ENCODE measurements around the gene ERBB2. TPM values are rescaled to one million over a fixed set of nuclear protein-coding genes. Genes with fewer than 3 reads are reported as not detected.

The ERBB2 gene
- total and polyA plus RNA-seq, 2 of the 13 experiments (the other 11 are each of a cell fraction or from before 2014, with no cell fraction given): 57.7 to 64.1 TPM

- TF ChIP-seq BHLHE40 (IDR thresholded peaks at IDR 0.05; ENCODE audit: low read length) (no peak), ZBTB34 (CRISPR knock-in tag; IDR thresholded peaks at IDR 0.05) (no peak), MXD1 (CRISPR knock-in tag; IDR thresholded peaks at IDR 0.05) (peak; percentile 71; the same call in 1 of the 2 replicates), ZBTB4 (CRISPR knock-in tag; IDR thresholded peaks at IDR 0.05; ENCODE audit: borderline replicate concordance) (no peak), NFKB2 (CRISPR knock-in tag; IDR thresholded peaks at IDR 0.05; ENCODE audit: borderline replicate concordance) (peak; percentile 65; the same call in 1 of the 2 replicates), ZFP41 (CRISPR knock-in tag; IDR thresholded peaks at IDR 0.05; ENCODE audit: borderline replicate concordance) (no peak), ZNF563 (CRISPR knock-in tag; IDR thresholded peaks at IDR 0.05) (peak; percentile 79; the same call in 1 of the 2 replicates), ZNF878 (CRISPR knock-in tag; IDR thresholded peaks at IDR 0.05) (peak; percentile 69; the same call in 1 of the 2 replicates), FOXO1 (CRISPR knock-in tag; IDR thresholded peaks at IDR 0.05) (peak; percentile 95), ZNF644 (CRISPR knock-in tag; IDR thresholded peaks at IDR 0.05; ENCODE audit: low read depth) (no peak), TEAD3 (CRISPR knock-in tag; optimal IDR thresholded peaks at IDR 0.05; ENCODE audit: borderline replicate concordance) (peak; percentile 44), BRF2 (CRISPR knock-in tag; IDR thresholded peaks at IDR 0.05) (peak; percentile 40; the same call in 1 of the 2 replicates), HDAC6 (IDR thresholded peaks at IDR 0.05; ENCODE audit: low read depth, low read length) (no peak), ZNF343 (CRISPR knock-in tag; IDR thresholded peaks at IDR 0.05) (peak; percentile 30; the same call in 1 of the 2 replicates), RARA (CRISPR knock-in tag; IDR thresholded peaks at IDR 0.05) (peak; percentile 89), JUN (CRISPR knock-in tag; IDR thresholded peaks at IDR 0.05) (no peak), BCL6 (CRISPR knock-in tag; IDR thresholded peaks at IDR 0.05) (no peak; the same call in 1 of the 2 replicates), RXRA (CRISPR knock-in tag; IDR thresholded peaks at IDR 0.05) (peak; percentile 82), TAF1 (CRISPR knock-in tag; IDR thresholded peaks at IDR 0.05) (peak; percentile 72), ZBTB20 (CRISPR knock-in tag; IDR thresholded peaks at IDR 0.05; ENCODE audit: borderline replicate concordance, low read depth) (peak; percentile 89; the same call in 1 of the 2 replicates), HOXA5 (CRISPR knock-in tag; IDR thresholded peaks at IDR 0.05) (no peak; the same call in none of the 2 replicates), DR1 (CRISPR knock-in tag; IDR thresholded peaks at IDR 0.05) (peak; percentile 52; the same call in 1 of the 2 replicates), KDM1A (CRISPR knock-in tag; IDR thresholded peaks at IDR 0.05) (peak; percentile 43; the same call in 1 of the 2 replicates), ZBTB3 (CRISPR knock-in tag; IDR thresholded peaks at IDR 0.05; ENCODE audit: borderline replicate concordance, low read depth) (peak; percentile 19; the same call in 1 of the 2 replicates), BRD4 (CRISPR knock-in tag; IDR thresholded peaks at IDR 0.05) (peak; percentile 87)
Observed at GRCh38 chr17:39738983-39739884, 39.4 kb downstream of the ERBB2 start (continued).
